OCI-LY1 (cell line): ENCODE measurements around the gene SCAMP2.

Experiments used
- H2AFZ ChIP-seq: fragments of 200-600 bp; sonication (generic), shearing (Covaris generic); 2 replicates; pipeline ENCODE4 v1.6.0; 2014; ENCODE audit warnings: antibody characterized with exemption, mild to moderate bottlenecking, low read length
- H3F3A ChIP-seq: fragments of 200-600 bp; sonication (generic), shearing (Covaris generic); 2 replicates; pipeline ENCODE4 v1.6.0; 2014; ENCODE audit warnings: mild to moderate bottlenecking, antibody characterized with exemption, low read length, moderate library complexity; ENCODE audit not compliant: insufficient read depth
- H3K27ac ChIP-seq: fragments of 200-600 bp; sonication (generic); 2 replicates; pipeline ENCODE4 v1.5.1; 2014; ENCODE audit warnings: low read length, mixed run types, mild to moderate bottlenecking, low read depth; ENCODE audit not compliant: poor library complexity, severe bottlenecking
- H3K27me3 ChIP-seq: fragments of 200-600 bp; sonication (generic); 2 replicates; pipeline ENCODE4 v1.6.0; 2014; ENCODE audit warnings: antibody characterized with exemption, mild to moderate bottlenecking, low read length, moderate library complexity; ENCODE audit not compliant: insufficient read depth
- H3K36me3 ChIP-seq: fragments of 200-600 bp; sonication (generic); 2 replicates; pipeline ENCODE4 v1.6.1; 2014; ENCODE audit warnings: mild to moderate bottlenecking, antibody characterized with exemption, low read length, moderate library complexity, mixed read lengths; ENCODE audit not compliant: insufficient read depth
- H3K4me1 ChIP-seq: fragments of 200-600 bp; sonication (generic); 2 replicates; pipeline ENCODE4 v1.5.1; 2014; ENCODE audit warnings: mild to moderate bottlenecking, low read length, moderate library complexity; ENCODE audit not compliant: insufficient read depth, severe bottlenecking
- H3K4me2 ChIP-seq: fragments of 200-600 bp; sonication (generic), shearing (Covaris generic); 2 replicates; pipeline ENCODE4 v1.6.1; 2014; ENCODE audit warnings: low read length
- H3K4me3 ChIP-seq: fragments of 200-600 bp; sonication (generic); 2 replicates; pipeline ENCODE4 v1.5.1; 2014; ENCODE audit warnings: low read length, low read depth, mild to moderate bottlenecking, mixed read lengths; ENCODE audit not compliant: poor library complexity, severe bottlenecking
- H3K79me2 ChIP-seq: fragments of 200-600 bp; shearing (Covaris generic); 2 replicates; pipeline ENCODE4 v1.6.1; 2016; ENCODE audit warnings: mixed run types, low read length, mixed read lengths; ENCODE audit not compliant: insufficient read depth
- H3K9ac ChIP-seq: fragments of 200-600 bp; sonication (generic), shearing (Covaris generic); 2 replicates; pipeline ENCODE4 v1.6.1; 2014; ENCODE audit warnings: mild to moderate bottlenecking, low read length, mixed read lengths
- H3K9me2 ChIP-seq: fragments of 200-600 bp; sonication (generic), shearing (Covaris generic); 2 replicates; pipeline ENCODE4 v1.6.1; 2014; ENCODE audit warnings: low read depth, mild to moderate bottlenecking, low read length, mixed read lengths
- H3K9me3 ChIP-seq: fragments of 200-600 bp; shearing (Covaris generic); 2 replicates; pipeline ENCODE4 v1.6.1; 2014; ENCODE audit warnings: low read length, mixed read lengths
- H4K20me1 ChIP-seq: fragments of 200-600 bp; sonication (generic), shearing (Covaris generic); 2 replicates; pipeline ENCODE4 v1.6.0; 2016; ENCODE audit warnings: mild to moderate bottlenecking, low read length; ENCODE audit not compliant: insufficient read depth
- EZH2 ChIP-seq: fragments of 200-600 bp; sonication (generic), shearing (Covaris generic); IDR thresholded peaks from 2 replicates; pipeline ENCODE4 v1.8.0; 2017; ENCODE audit warnings: borderline replicate concordance, mixed run types, mild to moderate bottlenecking, antibody characterized with exemption, low read length, moderate library complexity, mixed read lengths
- TF ChIP-seq, protein P1 (sequence below): fragments of 200-600 bp; sonication (generic), shearing (Covaris generic); IDR thresholded peaks from 2 replicates; pipeline ENCODE4 v1.5.1; 2017; ENCODE audit warnings: mild to moderate bottlenecking, antibody characterized with exemption, low read length, moderate library complexity, mixed read lengths

Gene SCAMP2

GRCh38 chr15:74855857-74856256 is 17.3 kb downstream of the SCAMP2 start:
- H3K36me3 ChIP-seq: peaks cover 32% of the 10 kb centered on the region
- no peak overlapping the region for H3K4me3 ChIP-seq
- TF ChIP-seq, protein P1, sequence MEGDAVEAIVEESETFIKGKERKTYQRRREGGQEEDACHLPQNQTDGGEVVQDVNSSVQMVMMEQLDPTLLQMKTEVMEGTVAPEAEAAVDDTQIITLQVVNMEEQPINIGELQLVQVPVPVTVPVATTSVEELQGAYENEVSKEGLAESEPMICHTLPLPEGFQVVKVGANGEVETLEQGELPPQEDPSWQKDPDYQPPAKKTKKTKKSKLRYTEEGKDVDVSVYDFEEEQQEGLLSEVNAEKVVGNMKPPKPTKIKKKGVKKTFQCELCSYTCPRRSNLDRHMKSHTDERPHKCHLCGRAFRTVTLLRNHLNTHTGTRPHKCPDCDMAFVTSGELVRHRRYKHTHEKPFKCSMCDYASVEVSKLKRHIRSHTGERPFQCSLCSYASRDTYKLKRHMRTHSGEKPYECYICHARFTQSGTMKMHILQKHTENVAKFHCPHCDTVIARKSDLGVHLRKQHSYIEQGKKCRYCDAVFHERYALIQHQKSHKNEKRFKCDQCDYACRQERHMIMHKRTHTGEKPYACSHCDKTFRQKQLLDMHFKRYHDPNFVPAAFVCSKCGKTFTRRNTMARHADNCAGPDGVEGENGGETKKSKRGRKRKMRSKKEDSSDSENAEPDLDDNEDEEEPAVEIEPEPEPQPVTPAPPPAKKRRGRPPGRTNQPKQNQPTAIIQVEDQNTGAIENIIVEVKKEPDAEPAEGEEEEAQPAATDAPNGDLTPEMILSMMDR: no peak
- no peak for TF ChIP-seq EZH2
- no peaks in the 10 kb centered on the region for H3K79me2 ChIP-seq
- H3K27me3 ChIP-seq: no peaks in the 10 kb centered on the region
- no peaks in the 10 kb centered on the region for H3K9me2 ChIP-seq
- H3K9ac ChIP-seq: no peak overlapping the region
- peaks cover 36% of the 10 kb centered on the region for H3K4me1 ChIP-seq
- H3K9me3 ChIP-seq: no peaks in the 10 kb centered on the region
- H3K27ac ChIP-seq: peak overlapping the region; percentile 15
- H3F3A ChIP-seq: no peaks in the 10 kb centered on the region
- H3K4me2 ChIP-seq: no peak overlapping the region
- H4K20me1 ChIP-seq: no peaks in the 10 kb centered on the region
- no peak overlapping the region for H2AFZ ChIP-seq

- Histone ChIP-seq H3K36me3 (peaks cover 45% of the 10 kb centered on the region), H3K79me2 (no peaks in the 10 kb centered on the region), H4K20me1 (no peaks in the 10 kb centered on the region), H3K9me3 (no peaks in the 10 kb centered on the region), H2AFZ (no peak overlapping the region), H3K4me3 (no peak overlapping the region), H3F3A (no peaks in the 10 kb centered on the region), H3K4me2 (no peak overlapping the region), H3K9me2 (no peaks in the 10 kb centered on the region), H3K27me3 (no peaks in the 10 kb centered on the region), H3K9ac (no peak overlapping the region), H3K27ac (no peak overlapping the region), H3K4me1 (peaks cover 30% of the 10 kb centered on the region)
- TF ChIP-seq, protein P1: no peak
- no peak for TF ChIP-seq EZH2
These were observed 18.6 kb downstream of the SCAMP2 start for GRCh38 chr15:74854453-74855022.

DNA sequence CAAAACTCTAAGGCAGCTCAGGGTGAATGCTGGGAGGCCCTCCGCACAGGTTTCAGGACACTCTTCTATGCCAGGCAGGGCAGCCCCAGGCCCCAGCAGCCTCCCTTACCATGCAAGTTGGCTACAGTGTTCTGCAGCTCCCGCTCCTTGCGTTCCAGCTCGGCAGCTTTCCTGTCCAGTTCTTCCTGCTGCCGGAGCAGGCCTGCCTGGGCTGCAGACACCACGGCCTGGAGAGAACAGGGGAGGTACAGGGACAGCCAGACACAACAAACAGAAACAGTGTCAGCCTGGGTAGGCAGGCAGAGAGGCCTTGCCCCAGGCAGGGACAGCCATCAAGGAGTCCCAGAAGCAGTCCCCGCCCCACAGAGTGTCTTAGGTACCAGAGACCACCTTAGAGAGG is 21.2 kb downstream of the SCAMP2 start:
- H3K27ac ChIP-seq: no peak overlapping the region
- no peak overlapping the region for H3K4me3 ChIP-seq
- no peaks in the 10 kb centered on the region for H3F3A ChIP-seq
- no peaks in the 10 kb centered on the region for H3K9me2 ChIP-seq
- H2AFZ ChIP-seq: no peak overlapping the region
- peaks cover 5% of the 10 kb centered on the region for H3K4me1 ChIP-seq
- no peaks in the 10 kb centered on the region for H3K79me2 ChIP-seq
- H3K4me2 ChIP-seq: no peak overlapping the region
- peaks cover 58% of the 10 kb centered on the region for H3K36me3 ChIP-seq
- H3K27me3 ChIP-seq: no peaks in the 10 kb centered on the region
- H3K9ac ChIP-seq: no peak overlapping the region
- no peaks in the 10 kb centered on the region for H4K20me1 ChIP-seq
- TF ChIP-seq EZH2: no peak
- TF ChIP-seq, protein P1: no peak
- no peaks in the 10 kb centered on the region for H3K9me3 ChIP-seq
